HUES48 (cell line): ENCODE measurements around the gene RARG.
"Not testable (repeated sequence)": the region's sequence is repeated elsewhere in the genome, so short reads cannot be mapped to it uniquely, and the experiment has no call there.

Source experiments
- H3K27ac ChIP-seq: one replicate; pipeline ENCODE4 v1.7.0; 2013; ENCODE audit warnings: low read depth, low read length, inconsistent platforms
- H3K27me3 ChIP-seq: 2 replicates; pipeline ENCODE4 v1.6.1; 2013; ENCODE audit warnings: mild to moderate bottlenecking, low read length; ENCODE audit not compliant: control insufficient read depth, insufficient read depth
- H3K36me3 ChIP-seq: 2 replicates; pipeline ENCODE4 v1.6.1; 2013; ENCODE audit warnings: low read length; ENCODE audit not compliant: control insufficient read depth, insufficient read depth
- H3K4me1 ChIP-seq: 2 replicates; pipeline ENCODE4 v1.6.1; 2013; ENCODE audit warnings: mild to moderate bottlenecking, low read length; ENCODE audit not compliant: control insufficient read depth, insufficient read depth
- H3K4me3 ChIP-seq: 2 replicates; pipeline ENCODE4 v1.5.1; 2013; ENCODE audit warnings: mild to moderate bottlenecking, low read depth, low read length
- H3K9ac ChIP-seq: 2 replicates; pipeline ENCODE4 v1.6.1; 2013; ENCODE audit warnings: mild to moderate bottlenecking, low read depth, low read length, moderate library complexity
- H3K9me3 ChIP-seq: 2 replicates; pipeline ENCODE4 v1.6.1; 2013; ENCODE audit warnings: low read length; ENCODE audit not compliant: control insufficient read depth, insufficient read depth

RARG gene

DNA sequence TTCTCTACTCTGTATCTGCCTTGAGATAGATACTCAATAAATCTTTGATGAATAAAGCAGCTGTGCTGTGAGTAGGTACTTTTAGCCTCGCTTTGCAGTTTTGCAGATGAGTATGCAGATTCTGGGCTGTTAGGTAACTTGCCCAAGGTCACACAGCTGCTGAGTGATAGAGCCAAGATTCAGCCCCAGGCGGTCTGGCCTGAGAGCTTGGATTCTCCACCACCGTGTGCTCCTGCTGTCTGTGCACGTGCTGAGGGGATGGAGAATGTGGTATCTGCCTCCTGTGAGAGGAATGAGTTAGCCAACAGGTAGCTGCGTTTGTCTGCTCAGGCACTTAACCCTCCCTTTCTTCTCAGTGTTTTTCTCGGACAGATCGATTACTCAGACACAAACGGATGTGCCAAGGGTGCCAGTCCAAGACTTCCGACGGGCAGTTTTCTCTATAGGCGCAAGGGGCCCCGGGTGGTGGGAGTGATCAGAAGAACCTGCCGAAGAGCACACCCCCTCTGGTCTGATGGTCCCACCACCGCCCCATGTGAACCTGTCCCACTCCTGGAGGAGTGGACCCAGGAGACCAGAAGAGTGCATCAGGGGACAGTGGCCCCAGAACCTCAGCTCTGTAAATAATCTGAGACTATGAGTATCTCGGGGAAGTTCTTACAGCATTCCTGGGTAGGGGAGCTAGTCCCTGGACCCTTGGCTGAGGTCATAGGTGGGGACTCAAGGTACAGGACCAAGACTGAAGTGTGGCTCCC is 44.7 kb downstream of the RARG start:
- no peaks in the 10 kb centered on the region for H3K9me3 ChIP-seq
- H3K4me3 ChIP-seq = no peak overlapping the region
- H3K27ac ChIP-seq = no peak overlapping the region
- H3K27me3 ChIP-seq = no peaks in the 10 kb centered on the region
- peaks cover 11% of the 10 kb centered on the region for H3K4me1 ChIP-seq
- peaks cover 55% of the 10 kb centered on the region for H3K36me3 ChIP-seq
- H3K9ac ChIP-seq = no peak overlapping the region

DNA sequence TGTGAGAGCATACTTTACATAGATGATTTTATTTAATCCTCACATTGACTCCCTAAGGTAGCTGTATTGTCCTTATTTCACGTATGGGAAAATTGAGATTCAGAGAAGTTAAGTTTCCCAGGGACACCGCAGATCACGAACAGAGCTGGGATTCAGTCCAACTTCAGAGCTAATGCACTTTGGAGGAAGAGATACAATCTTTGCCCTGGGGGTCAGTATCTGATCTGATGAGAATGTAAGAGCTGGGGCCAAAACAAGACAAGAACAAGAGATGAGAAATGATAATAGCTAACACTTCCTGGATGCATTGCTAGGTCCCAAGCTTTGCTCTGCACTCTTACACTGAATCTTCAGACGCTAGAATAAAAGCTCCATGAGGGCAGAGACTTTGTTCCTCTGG is 45.3 kb downstream of the RARG start:
- H3K36me3 ChIP-seq = peaks cover 60% of the 10 kb centered on the region
- no peaks in the 10 kb centered on the region for H3K9me3 ChIP-seq
- no peaks in the 10 kb centered on the region for H3K27me3 ChIP-seq
- peaks cover 12% of the 10 kb centered on the region for H3K4me1 ChIP-seq
- no peak overlapping the region for H3K27ac ChIP-seq
- no peak overlapping the region for H3K9ac ChIP-seq
- no peak overlapping the region for H3K4me3 ChIP-seq

DNA sequence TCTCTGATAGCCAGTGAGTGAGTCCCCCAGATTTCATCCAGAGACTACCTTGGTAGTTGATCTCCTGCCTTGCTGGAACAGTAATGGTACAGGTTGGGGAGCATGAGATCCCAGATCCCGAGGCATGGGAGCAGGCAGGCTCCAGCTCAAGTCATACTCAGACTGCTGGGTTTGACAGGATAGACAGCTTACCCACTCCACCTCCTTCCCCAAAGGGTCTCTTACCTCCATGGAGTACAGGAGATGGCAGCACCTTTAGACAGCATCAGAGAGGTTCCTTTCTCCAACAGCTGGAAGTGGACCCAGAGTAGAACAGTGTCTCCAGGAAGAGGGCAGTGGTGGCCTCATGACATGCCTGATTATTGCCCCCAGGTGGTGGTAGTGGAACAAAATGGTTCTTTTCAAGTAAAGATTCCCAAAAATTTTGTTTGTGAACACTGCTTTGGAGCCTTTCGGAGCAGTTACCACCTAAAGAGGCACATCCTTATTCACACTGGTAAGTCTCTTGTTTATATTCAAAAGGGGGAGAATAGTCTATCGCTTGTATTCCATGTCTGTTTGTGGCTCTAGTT is 46.3 kb downstream of the RARG start:
- no peak overlapping the region for H3K4me3 ChIP-seq
- H3K9me3 ChIP-seq = no peaks in the 10 kb centered on the region
- no peak overlapping the region for H3K27ac ChIP-seq
- H3K36me3 ChIP-seq = peaks cover 60% of the 10 kb centered on the region
- H3K27me3 ChIP-seq = no peaks in the 10 kb centered on the region
- H3K9ac ChIP-seq = no peak overlapping the region
- H3K4me1 ChIP-seq = peaks cover 17% of the 10 kb centered on the region

DNA sequence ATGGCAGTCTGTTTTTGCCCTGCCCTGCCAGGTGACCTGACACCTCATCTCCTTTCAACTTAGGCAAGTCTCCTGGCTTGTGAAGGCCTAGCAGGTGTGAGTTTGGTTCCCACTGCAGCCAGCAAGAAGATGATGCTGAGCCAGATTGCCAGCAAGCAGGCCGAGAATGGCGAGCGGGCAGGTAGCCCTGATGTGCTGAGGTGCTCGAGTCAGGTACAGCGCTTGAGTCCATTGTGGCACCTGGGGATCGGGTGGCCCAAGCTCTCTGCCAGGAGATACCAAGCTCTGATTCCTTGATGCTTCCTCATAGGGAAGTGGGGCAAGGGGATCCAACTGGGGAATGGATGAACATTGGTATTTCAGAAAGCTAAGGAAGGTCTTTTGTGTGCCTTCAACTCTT is 47.2 kb downstream of the RARG start:
- no peak overlapping the region for H3K9ac ChIP-seq
- H3K9me3 ChIP-seq = no peaks in the 10 kb centered on the region
- H3K4me3 ChIP-seq = no peak overlapping the region
- peaks cover 60% of the 10 kb centered on the region for H3K36me3 ChIP-seq
- H3K27me3 ChIP-seq = peaks cover under 1% of the 10 kb centered on the region; the same call in 1 of the 2 replicates
- peaks cover 16% of the 10 kb centered on the region for H3K4me1 ChIP-seq
- H3K27ac ChIP-seq = no peak overlapping the region

DNA sequence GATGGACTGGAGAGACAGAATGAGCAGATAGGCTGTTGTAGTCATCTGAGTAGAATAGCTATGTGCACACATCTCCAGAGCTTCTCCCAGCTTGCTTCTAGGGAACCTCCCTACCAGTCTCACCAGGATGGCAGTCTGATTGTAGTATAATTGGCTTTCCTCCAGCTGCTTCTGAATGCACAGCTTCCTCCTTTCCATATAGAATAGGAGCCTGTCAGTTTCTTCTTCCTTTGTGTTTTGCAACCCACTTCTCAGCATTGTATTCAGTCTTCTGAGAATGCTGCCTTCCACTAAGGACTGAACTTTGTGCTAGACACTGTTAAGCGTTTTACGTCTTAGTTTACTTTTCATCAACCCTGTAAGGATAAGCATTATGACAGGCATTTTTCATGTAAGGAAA is 49.1 kb downstream of the RARG start:
- Histone ChIP-seq H3K27me3 (peaks cover 17% of the 10 kb centered on the region), H3K36me3 (peaks cover 57% of the 10 kb centered on the region), H3K4me3 (no peak overlapping the region), H3K9ac (no peak overlapping the region), H3K27ac (no peak overlapping the region), H3K9me3 (no peaks in the 10 kb centered on the region), H3K4me1 (peaks cover 12% of the 10 kb centered on the region; the same call in 1 of the 2 replicates)

DNA sequence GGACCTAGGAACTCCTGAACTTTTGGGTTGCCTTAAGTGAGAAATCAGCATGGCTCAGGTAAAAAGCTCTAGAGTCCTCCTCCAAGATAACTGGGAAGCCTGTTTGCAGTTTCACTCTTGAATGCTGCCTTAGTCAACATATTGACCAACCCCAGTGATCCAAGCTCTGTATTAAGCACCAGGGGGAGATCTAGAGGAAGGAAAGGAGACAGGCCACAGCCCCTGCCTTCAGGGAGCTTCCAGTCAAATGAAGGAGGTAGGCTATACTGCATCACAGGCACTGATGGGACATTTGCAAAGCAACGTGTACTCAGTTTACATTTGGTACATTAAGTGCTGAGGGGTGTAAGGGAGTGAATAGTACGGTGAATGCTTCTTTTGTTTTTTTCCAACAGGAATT is 50.1 kb downstream of the RARG start:
- peaks cover 26% of the 10 kb centered on the region for H3K27me3 ChIP-seq
- H3K9me3 ChIP-seq = no peaks in the 10 kb centered on the region
- H3K27ac ChIP-seq = no peak overlapping the region
- peak overlapping the region; percentile 97 for H3K4me3 ChIP-seq
- H3K9ac ChIP-seq = no peak overlapping the region
- peaks cover 48% of the 10 kb centered on the region for H3K36me3 ChIP-seq
- H3K4me1 ChIP-seq = peaks cover 12% of the 10 kb centered on the region; the same call in 1 of the 2 replicates

DNA sequence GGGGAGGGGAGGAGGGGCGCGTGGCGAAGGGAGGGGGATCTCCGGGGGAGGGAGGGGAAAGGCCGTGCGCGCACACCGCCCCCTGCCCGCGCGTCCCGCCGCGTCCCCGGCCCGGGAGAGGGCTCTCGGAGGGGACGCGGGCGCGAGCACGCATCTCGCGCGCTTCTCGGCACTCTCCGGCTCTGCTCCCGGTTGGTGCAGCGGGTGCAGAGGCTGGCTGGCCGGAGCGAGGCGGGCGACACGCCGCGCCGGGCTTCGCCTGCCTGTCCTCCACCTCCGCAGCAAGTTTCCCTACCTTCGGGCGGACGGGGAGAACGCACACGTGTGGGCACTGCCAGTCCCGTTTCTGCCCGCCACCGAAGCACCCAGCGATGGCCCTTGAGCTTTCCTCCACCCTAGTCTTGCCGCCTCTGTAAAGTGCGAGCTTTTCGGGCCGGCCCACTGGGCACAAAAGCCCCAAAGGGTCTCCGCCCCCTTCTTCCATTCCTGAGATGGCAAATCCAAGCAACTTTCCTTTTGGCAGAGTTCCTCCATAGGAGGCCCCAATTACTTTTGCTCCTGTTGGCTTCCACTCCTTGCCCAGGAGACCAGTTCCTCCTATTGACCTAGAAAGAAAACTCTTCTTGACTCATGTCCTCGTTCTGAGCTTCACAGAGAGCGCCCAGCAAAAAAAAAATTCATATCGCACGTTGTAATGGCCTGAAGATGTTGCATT is 50.9 kb downstream of the RARG start:
- H3K27ac ChIP-seq = peak overlapping the region; percentile 97
- peaks cover 39% of the 10 kb centered on the region for H3K36me3 ChIP-seq
- H3K4me1 ChIP-seq = peaks cover 12% of the 10 kb centered on the region; the same call in 1 of the 2 replicates

DNA sequence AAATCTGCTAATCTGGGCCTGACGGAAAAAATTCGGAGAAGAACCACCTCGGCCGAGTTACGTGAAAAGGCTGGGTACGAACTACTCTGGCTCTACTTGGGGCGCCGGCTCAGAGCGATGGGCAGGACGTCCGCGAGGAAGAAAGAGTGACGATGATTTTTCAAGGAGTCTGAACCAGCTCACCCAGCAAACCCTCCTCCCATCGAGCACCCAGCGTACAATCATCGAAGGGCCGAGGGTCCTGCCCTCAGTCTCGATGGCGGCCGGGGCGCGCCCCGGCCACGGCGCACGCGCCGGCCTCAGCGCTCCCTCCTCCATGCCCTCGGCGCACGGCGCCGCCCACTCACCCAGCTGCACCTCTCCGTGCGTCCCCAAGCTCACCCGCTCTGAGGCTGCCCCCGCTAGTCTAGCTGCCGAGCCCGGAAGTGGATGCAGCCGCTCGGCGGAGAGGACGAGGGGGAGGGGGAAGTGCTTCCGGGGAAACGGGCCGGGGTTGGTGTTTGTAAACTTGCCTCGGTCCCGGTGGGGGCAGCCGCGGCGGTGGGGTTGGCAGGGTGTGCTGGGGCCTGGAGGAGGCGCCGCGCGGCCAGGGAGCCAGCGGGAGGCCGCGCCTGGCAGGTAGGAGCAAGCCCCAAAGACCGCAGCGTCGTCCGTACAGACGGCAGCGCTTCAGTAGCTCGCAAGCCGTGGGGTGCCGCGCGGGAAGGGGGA is 51.6 kb downstream of the RARG start, which contains the start of the genes CSAD and ZNF740:
Gene CSAD, minus strand, starts transcription at position 706 of the 711 bp plus-strand sequence. CDS start 7,455 bp downstream, outside the sequence.
Gene ZNF740, plus strand, starts transcription at position 503 of the 711 bp plus-strand sequence. CDS start 1,262 bp downstream, outside the sequence.
- H3K27me3 ChIP-seq = peaks cover 42% of the 10 kb centered on the region
- peak within 1 kb of the TSS; percentile 71 for H3K9ac ChIP-seq
- H3K9me3 ChIP-seq = no peaks in the 10 kb centered on the region
- H3K36me3 ChIP-seq = peaks cover 32% of the 10 kb centered on the region
- H3K27ac ChIP-seq = peak within 1 kb of the TSS; percentile 97
- peaks cover 17% of the 10 kb centered on the region for H3K4me1 ChIP-seq
- H3K4me3 ChIP-seq = peak within 1 kb of the TSS; percentile 97

More for the DNA sequence above, 50.9 kb downstream of the RARG start:
- Histone ChIP-seq H3K4me3 (peak overlapping the region; percentile 97), H3K27me3 (peaks cover 35% of the 10 kb centered on the region), H3K9me3 (no peaks in the 10 kb centered on the region), H3K9ac (peak overlapping the region; percentile 71)

DNA sequence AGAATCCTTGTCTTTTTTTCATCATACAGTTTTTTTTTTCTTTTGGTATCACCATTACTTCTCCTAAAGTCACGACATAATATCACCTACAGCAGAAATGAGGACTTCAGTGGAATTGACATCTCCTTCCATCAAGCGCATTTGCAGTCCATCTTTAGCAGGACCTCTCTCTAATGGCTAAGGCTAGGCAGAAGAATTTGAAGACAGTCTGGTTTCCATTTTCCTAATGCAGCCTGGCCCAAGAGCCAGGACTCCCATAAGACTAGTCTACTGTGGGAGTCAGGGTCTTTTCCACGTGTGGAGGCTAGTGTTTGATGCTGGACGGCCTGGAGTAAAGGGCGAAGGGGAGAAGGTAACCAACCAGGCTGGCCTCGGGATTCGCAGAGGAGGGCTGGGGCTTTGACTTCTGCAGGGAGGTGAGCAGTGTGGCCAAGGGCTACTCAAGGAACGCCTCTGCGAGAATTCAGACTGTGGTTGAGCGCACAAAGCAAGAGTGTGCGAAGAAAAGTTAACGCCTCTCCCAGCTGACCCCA is 52.3 kb downstream of the RARG start:
- Histone ChIP-seq H3K4me1 (peaks cover 21% of the 10 kb centered on the region), H3K27ac (peak overlapping the region; percentile 97), H3K9ac (peak overlapping the region; percentile 54), H3K27me3 (peaks cover 46% of the 10 kb centered on the region), H3K4me3 (peak overlapping the region; percentile 97), H3K9me3 (no peaks in the 10 kb centered on the region), H3K36me3 (peaks cover 26% of the 10 kb centered on the region)

DNA sequence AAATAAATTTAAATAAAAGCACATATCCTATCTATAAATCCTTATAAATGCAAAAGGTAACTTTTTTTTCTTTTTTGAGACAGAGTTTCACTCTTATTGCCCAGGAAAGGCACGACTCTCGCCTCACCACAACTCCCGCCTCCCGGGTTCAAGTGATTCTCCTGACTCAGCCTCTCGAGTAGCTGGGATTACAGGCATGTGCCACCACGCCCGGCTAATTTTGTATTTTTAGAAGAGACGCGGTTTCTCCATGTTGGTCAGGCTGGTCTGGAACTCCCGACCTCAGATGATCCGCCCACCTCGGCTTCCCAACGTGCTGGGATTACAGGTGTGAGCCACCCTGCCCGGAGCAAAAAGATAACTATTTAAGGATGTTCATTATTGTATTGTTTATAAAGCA is 53.2 kb downstream of the RARG start:
- peaks cover 55% of the 10 kb centered on the region for H3K27me3 ChIP-seq

More for the DNA sequence above, 53.2 kb downstream of the RARG start:
- not testable (repeated sequence) for H3K9ac ChIP-seq, H3K4me3 ChIP-seq, H3K9me3 ChIP-seq, H3K27ac ChIP-seq
- H3K4me1 ChIP-seq = peaks cover 22% of the 10 kb centered on the region
- H3K36me3 ChIP-seq = peaks cover 20% of the 10 kb centered on the region
